DMS114 treated with DMSO at 0.1 percent for 48 hours (cell line): ENCODE data around the gene XXYLT1.

ENCODE experiments used
- DNase-seq: peaks from one replicate; lab custom pipeline; 2025; ENCODE audit not compliant: unreplicated experiment; lab: John Stamatoyannopoulos, UW

The XXYLT1 gene

GRCh38 chr3:195069501-195070251 lies 201.3 kb downstream of the XXYLT1 start:
- no peak for DNase-seq

DNA sequence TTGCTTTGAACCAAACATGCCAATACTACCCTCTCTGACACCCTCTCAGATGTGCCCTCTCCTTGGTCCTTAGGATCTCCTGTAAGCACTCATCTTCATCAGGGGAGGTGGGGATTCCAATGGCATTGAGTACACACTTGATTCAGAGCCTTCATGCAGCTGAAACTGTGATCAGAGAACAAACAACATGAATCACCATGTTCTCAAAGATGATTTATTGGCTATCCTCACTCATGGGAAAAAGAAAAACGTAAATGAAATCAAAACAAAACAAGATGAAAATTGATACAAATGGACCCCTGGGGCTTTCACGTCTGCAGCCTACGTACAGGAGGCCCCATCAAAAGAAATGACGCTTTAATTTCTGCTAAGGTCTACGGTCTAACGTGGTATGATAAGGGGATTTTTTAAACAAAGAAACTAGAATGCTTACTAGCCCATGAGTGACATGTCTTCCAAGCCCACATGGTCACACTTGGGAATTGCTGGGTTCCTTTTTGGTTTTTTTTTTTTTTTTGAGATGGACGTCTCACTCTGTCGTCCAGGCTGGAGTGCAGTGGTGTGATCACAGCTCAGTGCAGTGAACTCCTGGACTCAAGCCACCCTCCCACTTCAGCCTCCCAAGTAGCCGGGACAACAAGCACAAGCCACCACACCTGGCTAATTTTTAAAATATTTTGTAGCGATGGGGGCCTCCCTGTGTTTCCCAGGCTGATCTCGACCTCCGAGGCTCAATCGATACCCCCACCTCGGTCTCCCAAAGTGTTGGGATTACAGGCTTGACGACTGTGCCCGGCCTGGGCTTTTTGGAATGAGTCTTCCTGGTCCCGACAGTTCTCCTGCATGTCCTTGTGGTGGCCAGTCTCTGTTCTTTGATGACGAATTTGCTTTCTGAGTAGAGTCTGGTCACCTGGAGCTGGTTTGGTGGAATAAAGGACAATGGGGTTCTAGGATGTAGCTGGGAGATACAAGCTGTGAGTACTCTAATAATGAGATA lies 202.6 kb downstream of the XXYLT1 start:
- no peak for DNase-seq

GRCh38 chr3:195066441-195066841 lies 204.5 kb downstream of the XXYLT1 start:
- DNase-seq, result no peak

DNA sequence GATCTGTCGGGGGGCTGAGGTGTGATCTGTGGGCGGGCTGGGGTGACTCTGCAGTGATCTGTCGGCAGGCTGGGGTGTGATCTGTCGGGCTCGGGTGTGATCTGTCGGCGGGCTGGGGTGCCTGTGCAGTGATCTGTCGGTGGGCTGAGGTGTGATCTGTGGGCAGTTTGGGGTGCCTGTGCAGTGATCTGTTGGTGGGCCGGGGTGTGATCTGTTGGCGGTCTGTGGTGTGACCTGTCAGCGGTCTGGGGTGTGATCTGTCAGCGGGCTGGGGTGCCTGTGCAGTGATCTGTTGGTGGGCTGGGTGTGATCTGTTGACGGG lies 205.1 kb downstream of the XXYLT1 start:
- no peak for DNase-seq

- DNase-seq, result no peak
These were observed 205.7 kb downstream of the XXYLT1 start for GRCh38 chr3:195065142-195065863.

GRCh38 chr3:195064300-195064931 lies 206.5 kb downstream of the XXYLT1 start:
- no peak for DNase-seq

GRCh38 chr3:195063581-195064193 lies 207.3 kb downstream of the XXYLT1 start:
- no peak for DNase-seq

GRCh38 chr3:195062866-195063540 lies 208.0 kb downstream of the XXYLT1 start:
- DNase-seq, result no peak

DNA sequence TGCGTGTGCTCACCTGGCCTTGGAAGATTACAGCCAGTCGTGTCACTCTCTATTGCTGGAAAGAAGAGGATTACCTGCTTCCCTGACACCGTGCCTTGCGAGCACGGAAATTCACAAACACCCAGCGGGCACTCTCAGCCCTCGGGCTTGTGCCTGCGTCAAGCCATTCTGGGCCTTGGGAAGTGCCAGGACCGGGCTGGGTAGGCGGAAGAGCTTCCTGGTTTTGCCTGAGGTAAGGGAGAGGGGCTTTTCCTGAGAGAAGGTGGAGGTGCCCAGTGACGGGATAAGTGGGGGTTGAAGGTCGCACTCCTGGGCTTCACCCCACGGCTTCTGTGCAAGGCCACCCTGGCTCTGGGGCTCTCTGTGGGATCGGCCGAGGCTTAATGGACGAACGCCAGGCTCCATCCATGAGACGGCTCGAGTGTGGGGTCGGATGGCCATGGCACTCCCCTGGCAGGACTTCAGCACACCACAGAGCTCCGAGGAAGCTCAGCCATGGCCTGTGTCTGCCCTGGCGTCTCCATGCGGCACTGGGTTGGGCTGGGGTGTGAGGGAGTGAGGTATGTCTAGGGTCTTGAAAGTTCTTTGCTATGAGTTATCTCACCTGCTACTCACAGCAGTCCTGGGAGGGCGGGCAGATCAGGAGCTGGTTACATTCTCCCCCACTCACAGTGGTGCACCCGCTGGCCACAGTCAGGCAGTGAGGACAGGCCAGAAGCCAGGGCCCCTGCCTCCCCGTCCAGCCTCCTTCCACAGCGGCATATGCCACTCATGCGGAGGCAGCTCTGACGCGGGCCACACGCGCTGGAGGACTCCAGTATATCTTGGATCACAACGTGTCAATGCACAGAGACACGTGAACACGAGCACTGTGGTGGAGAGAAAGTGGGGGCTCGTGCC lies 209.0 kb downstream of the XXYLT1 start:
- DNase-seq, result no peak

DNA sequence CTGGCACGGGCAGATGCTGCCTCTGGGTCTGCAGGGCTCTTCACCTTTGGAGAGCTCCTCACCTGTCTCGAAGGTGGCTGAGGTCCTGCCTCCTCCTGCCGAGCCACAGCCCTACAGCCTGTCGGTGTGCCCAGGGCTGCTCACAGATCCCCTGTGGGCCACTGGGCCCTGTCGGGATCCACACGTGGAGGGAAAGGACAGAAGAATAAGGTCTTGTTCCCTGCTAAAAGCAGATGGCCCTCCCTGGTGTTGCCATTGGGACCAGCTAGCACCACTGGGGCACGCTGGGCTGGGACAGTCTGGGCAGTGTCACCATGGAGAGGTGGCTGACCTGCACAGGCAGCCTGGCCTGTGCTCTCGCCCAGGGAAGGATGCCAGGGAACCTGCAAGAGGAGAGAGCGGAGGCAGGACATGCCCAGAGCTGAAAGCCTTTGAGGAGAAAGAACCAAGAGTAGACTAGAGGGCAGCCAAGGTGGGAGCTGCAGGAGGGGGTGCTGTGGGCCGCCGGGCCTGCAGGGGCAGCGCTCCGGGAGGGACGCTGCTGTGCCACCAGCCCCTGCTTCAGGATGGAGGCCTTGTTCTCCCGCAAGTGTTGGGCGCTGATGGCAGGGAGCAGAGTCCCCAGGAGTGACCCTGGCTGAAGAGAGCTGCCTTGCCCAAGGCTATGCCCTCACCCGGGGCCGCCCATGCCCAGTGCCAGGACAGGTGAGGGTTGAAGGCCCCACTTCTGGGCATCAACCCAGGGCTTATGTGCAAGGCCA lies 210.2 kb downstream of the XXYLT1 start:
- DNase-seq, result no peak

DNA sequence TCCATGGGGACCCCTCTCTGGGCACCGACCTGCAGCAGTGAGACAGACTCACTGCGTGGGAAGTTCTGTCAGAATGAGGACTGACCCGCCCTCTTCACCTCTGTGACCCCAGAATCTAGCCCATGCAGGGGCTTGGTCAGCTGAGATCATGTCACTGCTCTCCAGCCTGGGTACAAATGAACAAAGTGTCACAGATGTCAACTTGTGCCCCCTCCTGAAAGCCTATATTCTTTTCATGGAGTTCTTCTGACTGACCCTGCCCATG lies 210.8 kb downstream of the XXYLT1 start:
- no peak for DNase-seq

DNA sequence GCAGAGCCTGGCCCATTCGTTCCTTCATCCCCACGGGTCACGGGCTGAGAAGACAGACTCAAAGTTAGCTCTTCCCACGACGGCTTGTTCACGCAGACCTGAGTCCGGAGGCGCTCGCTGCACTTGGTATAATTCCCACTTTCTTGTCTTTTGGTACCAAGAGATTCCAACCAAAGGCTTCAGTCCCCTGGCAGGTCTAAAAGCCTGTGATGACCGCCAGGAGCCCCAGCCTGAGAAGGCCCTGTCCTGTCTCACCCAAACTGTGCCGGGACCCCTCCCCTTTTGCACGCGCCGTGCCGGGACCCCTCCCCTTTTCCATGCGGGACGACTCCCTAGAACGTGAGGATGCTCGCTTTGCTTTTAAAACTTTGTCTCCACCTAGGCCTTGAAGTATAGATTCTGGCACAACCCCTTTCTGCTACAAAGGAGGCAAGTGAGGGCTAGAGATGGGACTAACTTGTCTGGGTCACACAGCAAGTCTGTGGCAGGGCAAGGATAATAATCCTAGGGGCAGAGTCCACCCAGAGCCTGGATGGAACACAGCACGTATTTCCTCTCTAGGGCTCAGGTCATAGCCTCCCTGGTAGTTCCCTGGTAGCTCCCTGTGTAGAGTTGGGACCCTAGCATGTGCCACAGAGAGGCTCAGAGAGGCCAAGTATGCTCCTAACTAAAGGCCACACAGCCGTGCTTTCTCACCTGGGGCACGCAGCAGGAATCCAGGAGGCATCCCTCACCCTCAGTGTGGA lies 211.3 kb downstream of the XXYLT1 start:
- DNase-seq, result no peak

GRCh38 chr3:195059006-195059350 lies 212.0 kb downstream of the XXYLT1 start:
- DNase-seq, result no peak

DNA sequence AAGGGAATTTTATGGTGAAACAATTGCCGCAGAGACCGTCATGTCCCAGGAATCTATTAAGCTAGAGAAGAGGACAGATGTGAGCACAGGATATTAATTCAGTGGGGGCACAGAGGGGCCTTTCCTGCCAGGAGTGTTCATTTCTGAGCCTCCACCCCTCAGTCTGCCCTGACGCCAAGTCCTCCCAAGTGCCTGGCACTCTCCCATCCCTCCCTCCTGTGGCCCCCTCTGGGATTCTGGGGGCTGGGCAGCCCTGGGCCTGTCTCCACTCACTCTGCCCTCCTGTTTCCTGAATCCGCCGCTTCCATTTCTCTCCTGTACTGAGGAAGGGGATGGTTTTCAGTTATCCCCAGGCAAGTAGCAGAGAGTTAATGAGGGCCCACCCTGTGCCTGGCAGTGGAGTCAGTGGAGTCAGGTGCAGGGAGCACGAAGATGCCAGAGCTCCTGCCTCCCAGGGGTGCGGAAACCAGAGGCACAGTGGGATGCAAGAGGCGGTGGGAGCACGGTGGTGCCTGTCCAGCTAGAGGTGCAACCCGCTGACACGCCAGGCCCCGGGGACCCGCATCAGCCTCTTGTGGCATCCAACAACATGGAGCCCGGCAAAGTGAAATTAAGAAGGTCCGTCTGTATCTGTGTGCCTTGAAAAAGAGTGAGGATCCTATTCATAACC lies 212.5 kb downstream of the XXYLT1 start:
- no peak for DNase-seq

- DNase-seq, result no peak
These were observed 213.2 kb downstream of the XXYLT1 start for GRCh38 chr3:195057716-195058115.

GRCh38 chr3:195056506-195056905 lies 214.5 kb downstream of the XXYLT1 start:
- no peak for DNase-seq

GRCh38 chr3:195054311-195054710 lies 216.6 kb downstream of the XXYLT1 start:
- no peak for DNase-seq
